ENCODE measurements around the gene RBM38. TPM values are rescaled to one million over a fixed set of nuclear protein-coding genes. Genes with fewer than 3 reads are reported as not detected.
"Not testable (repeated sequence)": the region's sequence is repeated elsewhere in the genome, so short reads cannot be mapped to it uniquely, and the experiment has no call there.

The RBM38 gene
- polyA plus RNA-seq, 4 donors: 13.2 to 17.5 (median 15.8) TPM

- WGBS, 3 donors: 45 to 65% (median 51%) methylated on average over 19 of the region's 19 CpGs
- H3K4me3 ChIP-seq (ENCODE audit: low read depth in 1 of 3, low read length in 3 of 3): no peak overlapping the region
- H3K27ac ChIP-seq (ENCODE audit: low read depth in 1 of 3, low read length in 2 of 3): no peak overlapping the region
- peaks cover 0 to under 1% (median 0%) of the 10 kb centered on the region in 3 donors for H3K36me3 ChIP-seq (ENCODE audit: control insufficient read depth in 3 of 3, insufficient read depth in 2 of 3, low read depth in 1 of 3, low read length in 3 of 3)
- no peaks in the 10 kb centered on the region for H3K4me1 ChIP-seq (ENCODE audit: control insufficient read depth in 3 of 3, insufficient read depth in 2 of 3, low read depth in 1 of 3, low read length in 2 of 3)
- no peaks in the 10 kb centered on the region for H3K9me3 ChIP-seq (ENCODE audit: control insufficient read depth in 2 of 2, insufficient read depth in 1 of 2, low read depth in 1 of 2, low read length in 1 of 2)
- no peaks in the 10 kb centered on the region for H3K27me3 ChIP-seq (ENCODE audit: control insufficient read depth in 3 of 3, insufficient read depth in 3 of 3, low read length in 3 of 3)
- FAIRE-seq: no peak
- DNase-seq: no peak
Measured at GRCh38 chr20:57414867-57415592, 23.8 kb downstream of the RBM38 start.

GRCh38 chr20:57415771-57416170 lies 24.6 kb downstream of the RBM38 start:
- Histone ChIP-seq H3K9me3 (ENCODE audit: control insufficient read depth in 2 of 2, insufficient read depth in 1 of 2, low read depth in 1 of 2, low read length in 1 of 2) (no peaks in the 10 kb centered on the region), H3K27me3 (ENCODE audit: control insufficient read depth in 3 of 3, insufficient read depth in 3 of 3, low read length in 3 of 3) (no peaks in the 10 kb centered on the region), H3K4me3 (ENCODE audit: low read depth in 1 of 3, low read length in 3 of 3) (no peak overlapping the region), H3K4me1 (ENCODE audit: control insufficient read depth in 3 of 3, insufficient read depth in 2 of 3, low read depth in 1 of 3, low read length in 2 of 3) (no peaks in the 10 kb centered on the region), H3K36me3 (ENCODE audit: control insufficient read depth in 3 of 3, insufficient read depth in 2 of 3, low read depth in 1 of 3, low read length in 3 of 3) (no peaks in the 10 kb centered on the region), H3K27ac (ENCODE audit: low read depth in 1 of 3, low read length in 2 of 3) (no peak overlapping the region)
- no peak for DNase-seq
- FAIRE-seq: no peak
- WGBS, 3 donors: 84 to 92% (median 87%) methylated on average over 11 of the region's 11 CpGs

DNA sequence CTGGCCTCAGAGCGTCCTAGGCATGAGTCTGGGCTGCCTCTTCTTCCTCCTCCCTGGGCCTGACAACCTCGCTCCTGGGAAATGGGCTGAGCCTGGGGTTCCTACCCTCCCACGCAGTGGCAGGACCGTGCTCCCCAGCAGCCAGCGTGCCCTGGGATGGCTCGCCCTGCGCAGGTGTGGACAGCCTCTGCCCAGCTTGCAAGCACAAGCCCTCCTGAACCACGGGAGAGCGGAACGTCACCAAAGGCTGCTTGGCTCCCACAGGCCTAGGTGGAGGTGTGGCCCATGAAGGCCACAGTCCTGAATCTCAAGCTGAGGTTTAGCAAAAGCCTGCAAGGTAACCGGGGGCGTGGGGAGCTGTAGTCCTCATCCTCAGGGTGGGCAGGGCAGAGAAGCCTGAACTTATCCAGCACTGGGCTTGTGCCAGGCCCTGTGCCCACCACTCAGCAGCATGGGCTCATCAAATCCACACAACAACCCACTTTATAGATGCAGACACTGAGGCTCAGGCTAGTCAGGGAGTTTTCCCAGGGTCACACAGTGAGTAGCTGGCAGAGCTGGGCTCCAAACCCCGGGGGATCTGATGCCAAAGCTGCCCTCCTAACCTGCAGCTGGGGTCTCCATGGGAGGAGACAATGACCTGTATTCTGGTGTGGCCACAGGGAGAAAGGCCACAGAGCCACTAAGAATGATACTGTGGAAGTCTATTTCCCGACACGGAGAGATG lies 25.3 kb downstream of the RBM38 start:
- H3K4me3 ChIP-seq (ENCODE audit: low read depth in 1 of 3, low read length in 3 of 3): no peak overlapping the region
- DNase-seq (no peak), FAIRE-seq (no peak)
- H3K36me3 ChIP-seq (ENCODE audit: control insufficient read depth in 3 of 3, insufficient read depth in 2 of 3, low read depth in 1 of 3, low read length in 3 of 3): no peaks in the 10 kb centered on the region
- no peak overlapping the region for H3K27ac ChIP-seq (ENCODE audit: low read depth in 1 of 3, low read length in 2 of 3)
- H3K4me1 ChIP-seq (ENCODE audit: control insufficient read depth in 3 of 3, insufficient read depth in 2 of 3, low read depth in 1 of 3, low read length in 2 of 3): no peaks in the 10 kb centered on the region
- 84 to 91% (median 85%) methylated on average over 15 of the region's 15 CpGs for WGBS, 3 donors
- H3K9me3 ChIP-seq (ENCODE audit: control insufficient read depth in 2 of 2, insufficient read depth in 1 of 2, low read depth in 1 of 2, low read length in 1 of 2): no peaks in the 10 kb centered on the region
- no peaks in the 10 kb centered on the region for H3K27me3 ChIP-seq (ENCODE audit: control insufficient read depth in 3 of 3, insufficient read depth in 3 of 3, low read length in 3 of 3)

DNA sequence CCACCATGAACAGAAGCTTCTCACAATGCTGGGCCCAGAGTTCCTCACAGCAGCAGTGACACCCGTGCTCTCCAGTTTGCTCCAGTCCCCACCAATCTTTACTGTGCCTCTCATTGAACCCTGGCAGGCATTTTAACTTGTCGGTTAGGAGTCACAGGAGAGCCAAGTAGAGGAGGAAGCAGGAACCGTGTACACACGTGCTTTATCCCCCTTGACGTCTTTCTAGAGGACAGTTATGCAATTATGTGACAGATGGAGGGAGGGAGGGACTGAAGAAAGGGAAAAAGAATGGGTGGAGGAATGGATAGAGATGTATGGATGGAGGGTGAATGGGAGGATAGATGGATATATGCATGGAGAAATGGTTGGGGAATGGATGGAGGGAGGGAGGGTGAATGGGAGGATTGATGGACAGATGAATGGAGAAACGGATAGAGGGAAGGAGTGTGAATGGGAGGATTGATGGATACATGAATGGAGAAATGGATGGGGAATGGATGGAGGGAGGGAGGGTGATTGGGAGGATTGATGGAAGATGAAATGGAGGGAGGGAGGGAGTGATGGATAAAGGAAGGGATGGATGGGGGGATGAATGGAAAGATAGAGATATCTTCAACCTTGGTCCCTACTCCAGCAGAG lies 26.0 kb downstream of the RBM38 start:
- 38 to 52% (median 38%) methylated on average over 6 of the region's 6 CpGs for WGBS, 3 donors
- H3K36me3 ChIP-seq (ENCODE audit: control insufficient read depth in 3 of 3, insufficient read depth in 2 of 3, low read depth in 1 of 3, low read length in 3 of 3): no peaks in the 10 kb centered on the region
- H3K27me3 ChIP-seq (ENCODE audit: control insufficient read depth in 3 of 3, insufficient read depth in 3 of 3, low read length in 3 of 3): peaks cover 0 to 3% (median 0%) of the 10 kb centered on the region in 3 donors
- FAIRE-seq (no peak), DNase-seq (no peak)
- no peaks in the 10 kb centered on the region for H3K4me1 ChIP-seq (ENCODE audit: control insufficient read depth in 3 of 3, insufficient read depth in 2 of 3, low read depth in 1 of 3, low read length in 2 of 3)
- H3K4me3 ChIP-seq (ENCODE audit: low read depth in 1 of 3, low read length in 3 of 3): no peak overlapping the region
- no peak overlapping the region for H3K27ac ChIP-seq (ENCODE audit: low read depth in 1 of 3, low read length in 2 of 3)
- no peaks in the 10 kb centered on the region for H3K9me3 ChIP-seq (ENCODE audit: control insufficient read depth in 2 of 2, insufficient read depth in 1 of 2, low read depth in 1 of 2, low read length in 1 of 2)

- DNase-seq (no peak), FAIRE-seq (no peak)
- Histone ChIP-seq H3K9me3 (ENCODE audit: control insufficient read depth in 2 of 2, insufficient read depth in 1 of 2, low read depth in 1 of 2, low read length in 1 of 2) (no peaks in the 10 kb centered on the region), H3K27me3 (ENCODE audit: control insufficient read depth in 3 of 3, insufficient read depth in 3 of 3, low read length in 3 of 3) (peaks cover 0 to 3% (median 0%) of the 10 kb centered on the region in 3 donors), H3K36me3 (ENCODE audit: control insufficient read depth in 3 of 3, insufficient read depth in 2 of 3, low read depth in 1 of 3, low read length in 3 of 3) (no peaks in the 10 kb centered on the region), H3K4me3 (ENCODE audit: low read depth in 1 of 3, low read length in 3 of 3) (no peak overlapping the region), H3K27ac (ENCODE audit: low read depth in 1 of 3, low read length in 2 of 3) (no peak overlapping the region), H3K4me1 (ENCODE audit: control insufficient read depth in 3 of 3, insufficient read depth in 2 of 3, low read depth in 1 of 3, low read length in 2 of 3) (no peaks in the 10 kb centered on the region)
- WGBS, 3 donors: 28 to 56% (median 38%) methylated on average over 17 of the region's 17 CpGs
Measured at GRCh38 chr20:57417830-57418780, 26.9 kb downstream of the RBM38 start.

- not testable (repeated sequence) for DNase-seq; H3K4me3 ChIP-seq (ENCODE audit: low read depth in 1 of 3, low read length in 3 of 3)
- WGBS, 3 donors: 90 to 91% (median 90%) methylated on average over 3 of the region's 4 CpGs
Measured at GRCh38 chr20:57419479-57419878, 28.3 kb downstream of the RBM38 start.

GRCh38 chr20:57420571-57421252 lies 29.5 kb downstream of the RBM38 start:
- H3K4me1 ChIP-seq (ENCODE audit: control insufficient read depth in 3 of 3, insufficient read depth in 2 of 3, low read depth in 1 of 3, low read length in 2 of 3): no peaks in the 10 kb centered on the region
- DNase-seq (no peak), FAIRE-seq (no peak)
- peaks cover 0 to 3% (median 0%) of the 10 kb centered on the region in 3 donors for H3K27me3 ChIP-seq (ENCODE audit: control insufficient read depth in 3 of 3, insufficient read depth in 3 of 3, low read length in 3 of 3)
- H3K9me3 ChIP-seq (ENCODE audit: control insufficient read depth in 2 of 2, insufficient read depth in 1 of 2, low read depth in 1 of 2, low read length in 1 of 2): no peaks in the 10 kb centered on the region
- H3K36me3 ChIP-seq (ENCODE audit: control insufficient read depth in 3 of 3, insufficient read depth in 2 of 3, low read depth in 1 of 3, low read length in 3 of 3): no peaks in the 10 kb centered on the region
- no peak overlapping the region for H3K4me3 ChIP-seq (ENCODE audit: low read depth in 1 of 3, low read length in 3 of 3)
- H3K27ac ChIP-seq (ENCODE audit: low read depth in 1 of 3, low read length in 2 of 3): no peak overlapping the region
- WGBS, 3 donors: 70 to 75% (median 71%) methylated on average over 20 of the region's 20 CpGs

More at GRCh38 chr20:57419479-57419878, 28.3 kb downstream of the RBM38 start:
- H3K36me3 ChIP-seq (ENCODE audit: control insufficient read depth in 3 of 3, insufficient read depth in 2 of 3, low read depth in 1 of 3, low read length in 3 of 3); H3K27ac ChIP-seq (ENCODE audit: low read depth in 1 of 3, low read length in 2 of 3); H3K27me3 ChIP-seq (ENCODE audit: control insufficient read depth in 3 of 3, insufficient read depth in 3 of 3, low read length in 3 of 3); H3K4me1 ChIP-seq (ENCODE audit: control insufficient read depth in 3 of 3, insufficient read depth in 2 of 3, low read depth in 1 of 3, low read length in 2 of 3); H3K9me3 ChIP-seq (ENCODE audit: control insufficient read depth in 2 of 2, insufficient read depth in 1 of 2, low read depth in 1 of 2, low read length in 1 of 2); FAIRE-seq: not testable (repeated sequence)
